Fibroblast of the aortic adventitia (primary cell): ENCODE results near the gene ZC3H12C. TPM values are rescaled to one million over a fixed set of nuclear protein-coding genes. Genes with fewer than 3 reads are reported as not detected.

Experiments
- DNase-seq: peaks from one replicate; pipeline ENCODE4 v3.0.0-alpha.2; 2010; ENCODE audit warnings: low read depth
- H3K4me3 ChIP-seq: 2 replicates; pipeline ENCODE4 v1.5.1; 2011; ENCODE audit warnings: low read depth, mild to moderate bottlenecking, control low read depth, low read length, moderate library complexity
- CTCF ChIP-seq: IDR thresholded peaks from 2 replicates; pipeline ENCODE4 v1.5.1; 2011; ENCODE audit warnings: mild to moderate bottlenecking, low read length, control low read depth, inconsistent platforms; ENCODE audit not compliant: insufficient read depth
- total RNA-seq: library from RNA; depleted of rRNA; stranded (reverse); fragments of >200 nt; gene quantifications from 2 replicates; pipeline ENCODE4 v1.2.3, GENCODE V29; 2012; ENCODE audit warnings: low replicate concordance

Gene ZC3H12C
- total RNA-seq, 1 donor: 17.4 TPM

- H3K4me3 ChIP-seq: no peak overlapping the region
- TF ChIP-seq CTCF: no peak
- DNase-seq: no peak
These were observed 33.7 kb downstream of the ZC3H12C start for GRCh38 chr11:110126936-110127335.

- H3K4me3 ChIP-seq: no peak overlapping the region
- DNase-seq: peak; percentile 63
- TF ChIP-seq CTCF: no peak
These were observed 35.0 kb downstream of the ZC3H12C start for GRCh38 chr11:110128161-110128560.

GRCh38 chr11:110130642-110131238, 37.5 kb downstream of the ZC3H12C start:
- no peak for TF ChIP-seq CTCF
- no peak overlapping the region for H3K4me3 ChIP-seq
- DNase-seq: no peak

GRCh38 chr11:110131386-110132123, 38.4 kb downstream of the ZC3H12C start:
- no peak for TF ChIP-seq CTCF
- DNase-seq: no peak

GRCh38 chr11:110133160-110133559, 40.0 kb downstream of the ZC3H12C start:
- H3K4me3 ChIP-seq: no peak overlapping the region
- no peak for DNase-seq
- no peak for TF ChIP-seq CTCF

More at GRCh38 chr11:110131386-110132123, 38.4 kb downstream of the ZC3H12C start:
- no peak overlapping the region for H3K4me3 ChIP-seq

- DNase-seq: no peak
- no peak for TF ChIP-seq CTCF
- H3K4me3 ChIP-seq: no peak overlapping the region
These were observed 40.9 kb downstream of the ZC3H12C start for GRCh38 chr11:110134110-110134509.
